ENCODE results near the gene FNDC11.
"Not testable (repeated sequence)": the region's sequence is repeated elsewhere in the genome, so short reads cannot be mapped to it uniquely, and the experiment has no call there.

The FNDC11 gene

DNA sequence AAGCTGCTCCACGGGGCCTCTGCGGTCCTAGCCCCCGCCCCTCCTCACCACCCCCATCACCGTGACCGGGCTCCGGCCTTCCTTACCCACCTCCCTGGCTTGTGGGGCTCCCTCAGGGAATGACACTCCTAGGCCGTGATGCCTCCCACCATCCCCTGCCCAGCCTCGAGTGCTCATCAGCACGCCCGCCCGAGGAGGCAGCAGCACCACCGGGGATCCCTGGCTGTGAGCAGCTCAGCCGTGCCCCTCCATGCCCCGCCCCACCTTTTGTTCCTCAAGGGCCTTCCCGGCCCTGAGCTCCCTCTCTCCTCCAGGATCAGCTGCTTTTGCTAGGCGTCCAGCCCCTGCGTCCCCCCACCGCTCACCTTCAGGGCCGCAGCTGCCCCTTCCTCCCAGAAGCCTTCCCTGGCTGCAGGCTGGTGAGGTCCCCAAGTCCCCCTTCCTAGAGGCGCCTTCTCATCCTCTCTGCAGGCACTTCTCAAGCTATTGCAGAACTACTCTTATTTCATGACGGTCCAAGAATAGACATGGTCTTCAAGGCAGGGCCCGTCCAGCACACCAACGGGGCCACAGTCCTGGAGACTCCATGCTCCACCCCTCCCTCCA lies 3.0 kb downstream of the FNDC11 start:
- no peak for DNase-seq

DNA sequence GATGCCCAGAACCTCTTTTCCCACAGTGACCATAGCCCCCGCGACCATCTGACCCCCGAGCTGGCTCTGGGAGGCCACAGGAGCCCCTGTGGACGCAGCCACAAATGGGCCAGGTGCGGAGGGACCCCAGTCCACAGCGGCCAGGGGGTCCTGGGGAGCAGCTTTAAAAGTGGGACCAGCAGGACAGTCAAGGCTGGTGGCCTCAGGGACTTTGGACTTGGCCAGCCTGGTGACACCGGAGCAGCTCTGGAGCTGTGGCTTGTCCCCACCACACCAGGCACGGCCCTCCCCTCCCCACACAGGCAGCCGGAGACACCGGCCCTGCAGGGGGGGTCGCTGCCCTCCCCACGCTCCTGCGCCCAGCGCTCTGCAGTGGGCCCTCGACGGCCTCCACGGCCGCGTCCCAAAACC lies 3.5 kb downstream of the FNDC11 start:
- no peak for DNase-seq

DNA sequence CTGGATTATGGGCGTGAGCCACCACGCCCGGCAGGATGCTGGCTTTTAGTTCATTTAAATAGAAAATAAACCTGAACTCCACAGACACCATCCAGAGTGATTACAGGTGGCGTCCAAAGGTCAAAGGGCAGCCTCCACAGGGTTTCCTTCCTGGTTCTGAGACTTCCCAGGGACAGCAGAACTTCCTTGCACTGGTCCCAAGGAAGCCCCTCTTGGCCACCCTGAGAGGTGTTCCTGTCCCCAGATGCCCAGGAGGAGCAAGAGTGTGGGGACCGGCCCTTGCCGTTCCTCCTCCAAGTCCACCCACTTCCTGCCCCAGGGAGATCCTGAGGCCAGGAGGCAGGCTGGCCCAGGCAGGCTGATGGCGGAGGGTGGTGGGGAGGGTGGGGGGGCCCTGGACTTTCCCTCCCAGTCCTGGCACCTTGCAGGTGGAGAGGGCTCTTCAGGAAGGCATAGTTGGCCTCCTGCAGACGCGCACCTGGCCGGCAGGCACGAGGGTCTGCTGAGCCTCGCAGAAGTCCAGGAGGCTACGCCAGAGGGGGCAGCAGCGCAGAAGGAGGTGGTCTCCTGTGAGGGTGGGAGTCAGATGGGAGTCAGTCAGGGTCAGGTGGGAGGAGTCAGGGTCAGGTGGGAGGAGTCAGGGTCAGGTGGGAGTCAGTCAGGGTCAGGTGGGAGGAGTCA lies 5.0 kb downstream of the FNDC11 start:
- no peak for DNase-seq

DNA sequence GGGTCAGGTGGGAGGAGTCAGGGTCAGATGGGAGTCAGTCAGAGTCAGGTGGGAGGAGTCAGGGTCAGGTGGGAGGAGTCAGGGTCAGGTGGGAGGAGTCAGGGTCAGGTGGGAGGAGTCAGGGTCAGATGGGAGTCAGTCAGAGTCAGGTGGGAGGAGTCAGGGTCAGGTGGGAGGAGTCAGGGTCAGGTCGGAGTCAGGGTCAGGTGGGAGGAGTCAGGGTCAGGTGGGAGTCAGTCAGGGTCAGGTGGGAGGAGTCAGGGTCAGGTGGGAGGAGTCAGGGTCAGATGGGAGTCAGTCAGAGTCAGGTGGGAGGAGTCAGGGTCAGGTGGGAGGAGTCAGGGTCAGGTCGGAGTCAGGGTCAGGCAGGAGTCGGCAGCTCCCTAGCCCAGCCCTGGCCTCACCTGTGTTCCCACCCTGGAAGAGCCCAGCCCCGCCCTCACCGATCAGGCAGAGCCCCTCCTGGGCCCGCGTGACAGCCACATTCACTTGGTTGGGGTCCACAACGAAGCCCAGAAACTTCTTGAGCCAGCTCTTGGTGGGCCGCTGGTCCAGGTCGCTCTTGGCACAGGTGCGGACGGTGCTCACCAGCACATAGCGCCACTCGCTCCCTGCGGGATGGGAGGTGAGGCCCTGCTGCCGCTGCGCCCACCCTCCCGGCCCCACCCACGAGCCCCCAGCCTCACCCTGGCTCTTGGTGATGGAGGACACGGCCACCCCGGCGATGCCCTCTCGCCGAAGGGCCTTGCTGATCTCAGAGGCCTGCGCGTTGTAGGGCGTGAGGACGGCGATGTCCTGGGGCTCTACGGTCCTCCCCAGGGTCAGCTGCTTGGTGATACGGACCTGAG lies 5.8 kb downstream of the FNDC11 start:
- not testable (repeated sequence) for DNase-seq

DNA sequence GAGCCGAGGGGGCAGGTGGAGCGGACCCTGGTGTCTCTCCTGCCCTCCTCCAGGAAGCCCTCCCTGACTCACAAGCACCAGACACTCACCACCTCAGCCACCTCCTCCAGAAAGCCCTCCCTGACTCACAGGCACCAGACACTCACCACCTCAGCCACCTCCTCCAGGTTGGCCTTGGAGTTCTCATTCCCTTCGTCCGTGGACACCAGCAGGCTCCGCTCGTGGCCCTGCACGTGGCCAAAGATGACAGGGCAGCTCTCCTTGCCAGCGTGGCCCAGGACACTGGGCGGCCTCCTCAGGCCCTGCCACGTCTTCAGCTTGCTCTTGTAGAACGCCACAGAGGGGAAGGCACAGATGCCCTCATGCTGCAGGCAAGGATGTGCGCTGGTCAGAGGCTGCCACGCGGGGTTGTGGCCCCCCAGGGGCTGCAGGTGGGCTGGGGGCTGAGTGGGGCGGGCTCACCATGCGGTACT lies 6.4 kb downstream of the FNDC11 start:
- no peak for DNase-seq

DNA sequence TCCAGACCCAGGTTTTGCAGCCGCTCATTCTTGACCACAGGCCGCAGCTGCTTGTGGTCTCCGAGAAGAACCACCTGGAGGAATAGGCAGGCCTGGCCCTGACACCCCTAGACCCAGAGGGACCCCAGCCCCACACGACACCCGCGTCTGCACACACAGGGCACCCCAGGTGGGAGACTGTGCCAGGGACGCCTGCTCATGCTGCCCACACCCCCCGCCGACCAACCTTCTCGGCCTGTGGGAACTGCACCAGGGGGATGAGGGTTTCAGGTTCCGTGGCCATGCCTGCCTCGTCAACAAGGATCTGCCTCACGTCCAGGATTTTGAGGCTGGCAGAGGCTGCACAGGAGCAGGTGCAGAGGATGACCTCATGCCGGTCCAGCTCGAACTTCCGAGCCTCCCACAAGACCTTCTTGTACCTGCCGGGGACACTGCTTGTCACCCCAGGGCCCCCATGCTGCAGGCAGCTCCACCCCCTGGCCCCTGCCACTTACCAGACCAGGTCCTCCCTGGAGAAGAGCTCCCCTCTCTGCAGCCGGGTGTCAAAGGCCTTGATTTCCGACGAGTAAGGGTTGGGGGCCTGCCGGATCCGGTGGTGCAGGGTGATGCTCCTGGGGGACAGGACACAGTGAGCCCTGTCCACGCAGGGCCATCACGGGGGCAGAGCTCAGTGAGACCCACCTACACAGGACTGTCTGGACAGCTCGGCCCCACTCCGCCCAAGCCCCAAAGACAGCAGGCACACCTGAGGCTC lies 7.1 kb downstream of the FNDC11 start:
- DNase-seq: no peak

DNA sequence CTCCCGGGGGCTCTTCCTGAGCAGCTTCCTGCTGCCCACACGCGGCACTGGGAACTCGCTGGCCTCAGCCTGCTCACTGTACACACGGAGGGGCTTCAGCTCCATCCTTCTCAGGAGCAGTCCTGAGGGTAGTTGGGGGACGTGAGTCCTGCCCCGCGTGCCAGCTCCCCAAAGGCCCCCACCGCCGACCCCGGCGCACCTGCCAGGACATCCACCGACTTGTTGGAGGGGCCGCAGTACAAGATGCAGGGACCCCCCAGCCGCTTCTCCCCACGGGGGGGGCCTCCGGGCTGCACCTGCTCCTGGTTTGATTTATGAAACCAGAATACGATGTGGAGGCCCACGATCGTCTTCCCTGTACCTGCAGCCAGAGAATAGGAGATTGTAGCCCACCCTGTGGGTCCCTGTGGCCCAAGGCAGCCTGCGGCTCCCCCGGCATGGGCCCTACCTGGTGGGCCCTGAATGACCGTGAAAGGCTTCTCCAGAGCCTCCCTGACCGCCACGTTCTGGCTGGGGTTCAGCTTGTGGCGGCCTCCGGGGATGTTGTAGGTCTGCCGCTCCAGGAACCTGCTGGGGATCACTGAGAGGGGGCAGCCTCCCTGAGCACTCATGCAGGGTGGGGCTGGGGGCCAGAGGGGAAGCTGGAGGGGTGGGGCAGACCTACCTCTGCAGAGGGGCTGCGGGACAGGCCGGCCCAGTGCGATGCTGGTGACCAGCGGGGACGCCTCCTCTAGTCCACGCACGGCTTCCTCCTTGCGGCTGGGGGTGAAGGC lies 7.9 kb downstream of the FNDC11 start:
- no peak for DNase-seq

DNA sequence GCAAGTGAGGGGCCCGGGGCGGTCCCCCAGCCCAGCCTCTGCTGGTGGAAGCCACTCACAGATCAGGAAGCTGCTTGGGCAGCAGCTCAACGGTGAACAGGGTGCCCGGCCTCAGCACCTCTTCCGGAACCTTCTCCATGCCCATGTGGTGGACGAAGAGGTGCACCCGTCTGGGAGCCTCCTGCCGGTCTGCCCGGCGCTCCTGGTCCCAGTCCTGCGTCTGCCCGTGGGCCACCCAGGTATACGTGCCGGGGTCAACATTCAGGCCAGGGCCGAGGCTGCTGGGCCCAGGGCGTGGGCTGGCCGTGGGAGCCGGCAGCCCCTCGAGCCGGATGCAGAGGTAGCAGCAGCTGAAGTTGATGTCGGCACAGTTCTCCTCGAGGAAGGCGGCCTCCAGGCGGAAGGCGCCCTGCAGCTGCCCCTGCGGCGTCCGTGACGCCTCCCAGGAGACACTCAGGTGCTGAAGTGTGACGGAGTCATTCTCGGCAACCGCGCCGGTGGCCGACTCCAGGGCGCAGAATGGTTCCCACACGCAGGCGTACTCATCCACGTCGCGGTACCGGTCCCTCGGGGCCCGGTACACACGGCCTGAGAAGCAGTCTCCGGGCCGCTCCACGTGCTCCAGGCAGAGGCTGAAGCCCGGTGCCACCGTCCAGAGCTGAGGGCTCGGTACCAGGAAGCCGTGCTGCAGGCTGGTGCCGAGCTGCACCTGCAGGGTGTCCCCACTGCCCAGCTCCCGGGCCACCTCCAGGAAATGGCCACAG lies 8.7 kb downstream of the FNDC11 start:
- no peak for DNase-seq

DNA sequence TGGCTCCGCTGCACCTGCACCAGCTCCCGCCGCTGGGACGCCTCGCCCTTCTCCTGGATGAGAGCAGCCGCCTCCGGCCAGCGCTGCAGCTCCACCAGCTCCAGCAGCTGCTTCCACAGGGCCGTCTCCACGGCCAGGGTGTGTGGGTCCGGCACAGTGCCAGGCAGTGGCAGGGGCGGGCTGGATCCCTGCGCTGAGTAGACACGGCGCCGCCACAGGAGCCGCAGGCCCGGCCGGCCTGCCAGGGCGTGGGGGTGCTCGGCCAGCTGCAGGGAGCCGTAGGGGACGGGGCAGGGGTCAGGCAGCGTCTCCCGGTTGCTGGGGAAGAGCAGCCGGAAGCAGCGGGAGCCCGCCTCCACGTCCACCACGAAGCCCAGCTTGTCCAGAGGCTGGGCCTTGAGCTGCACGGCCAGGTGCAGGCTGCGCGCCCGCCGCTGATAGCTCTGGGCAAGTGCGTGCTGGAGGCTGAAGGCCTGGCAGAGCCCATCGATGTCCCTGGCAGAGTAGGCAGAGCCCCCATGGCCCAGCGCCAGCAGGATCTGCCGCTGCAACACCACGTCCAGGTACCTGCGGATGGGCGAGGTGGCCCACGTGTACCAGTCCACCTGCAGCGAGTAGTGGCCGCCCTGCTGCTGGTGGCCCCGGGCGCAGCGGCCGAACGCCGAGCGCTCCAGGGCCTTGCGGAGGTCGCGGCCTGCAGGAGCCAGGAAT lies 9.4 kb downstream of the FNDC11 start:
- no peak for DNase-seq

DNA sequence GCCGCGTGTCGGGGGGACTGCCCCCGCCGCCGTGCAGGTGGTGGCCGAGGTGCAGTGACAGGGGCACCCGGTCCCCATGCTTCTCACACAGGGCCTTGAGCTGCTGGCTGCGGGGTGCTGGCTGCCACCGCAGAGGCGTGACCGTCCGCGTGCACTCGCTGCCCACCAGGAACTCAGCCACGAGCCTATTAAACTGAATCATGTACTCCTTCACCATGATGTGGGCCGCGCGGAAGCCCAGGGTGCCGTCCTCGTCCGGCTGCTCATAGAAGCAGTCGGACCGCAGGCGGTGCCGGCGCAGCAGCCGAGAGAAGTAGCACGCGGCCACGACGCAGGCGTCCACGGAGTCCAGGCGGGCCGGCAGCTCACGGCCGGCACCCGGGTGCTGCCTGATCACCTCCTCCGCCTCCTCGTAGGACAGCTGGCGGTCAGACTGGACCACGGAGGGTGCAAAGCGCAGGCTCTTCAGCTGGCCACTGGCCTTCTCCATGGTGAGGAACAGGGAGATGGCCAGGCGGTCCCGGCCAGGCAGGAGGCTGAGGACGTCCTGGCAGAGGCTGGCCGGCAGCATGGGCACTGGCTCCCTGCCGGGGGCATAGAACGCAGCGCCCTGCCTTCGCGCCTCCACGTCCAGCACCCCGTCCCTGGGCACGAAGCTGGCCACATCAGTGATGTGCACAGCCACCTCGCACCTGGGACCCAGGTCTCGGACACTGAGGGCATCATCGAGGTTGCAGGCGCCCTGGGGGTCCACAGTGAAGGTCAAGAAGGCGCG lies 10.3 kb downstream of the FNDC11 start:
- DNase-seq: no peak

DNA sequence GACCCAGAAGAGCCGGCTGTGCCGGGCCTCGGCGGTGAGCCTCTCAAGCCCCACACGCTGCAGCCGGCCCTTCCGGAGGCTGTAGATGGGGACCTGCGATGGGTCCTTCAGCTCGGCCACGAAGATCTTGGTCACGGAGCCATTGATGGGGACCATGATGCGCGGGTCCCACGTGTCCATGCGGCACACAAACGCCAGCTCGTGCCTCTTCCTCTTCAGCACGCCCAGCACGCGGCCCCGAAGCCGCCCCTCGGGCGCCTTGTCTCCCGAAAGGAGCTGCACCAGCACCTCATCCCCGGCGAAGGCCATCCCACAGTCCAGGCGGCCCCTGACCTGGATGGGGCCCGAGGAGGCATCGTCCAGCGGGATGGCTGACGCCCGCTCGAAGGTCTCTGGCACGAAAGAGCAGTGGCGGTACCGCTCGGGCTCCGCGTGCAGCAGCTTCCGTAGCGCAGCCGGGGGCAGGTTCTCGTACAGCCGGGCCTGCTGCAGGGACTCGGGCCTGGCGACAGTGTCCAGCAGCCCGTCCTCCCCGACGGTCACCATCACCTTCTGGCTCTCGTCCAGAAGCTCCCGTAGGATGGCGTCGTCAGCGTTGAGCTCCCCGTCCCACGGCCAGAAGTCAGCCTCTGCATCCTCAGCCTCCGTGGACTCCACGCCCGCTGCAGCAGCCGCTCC lies 11.2 kb downstream of the FNDC11 start:
- no peak for DNase-seq

DNA sequence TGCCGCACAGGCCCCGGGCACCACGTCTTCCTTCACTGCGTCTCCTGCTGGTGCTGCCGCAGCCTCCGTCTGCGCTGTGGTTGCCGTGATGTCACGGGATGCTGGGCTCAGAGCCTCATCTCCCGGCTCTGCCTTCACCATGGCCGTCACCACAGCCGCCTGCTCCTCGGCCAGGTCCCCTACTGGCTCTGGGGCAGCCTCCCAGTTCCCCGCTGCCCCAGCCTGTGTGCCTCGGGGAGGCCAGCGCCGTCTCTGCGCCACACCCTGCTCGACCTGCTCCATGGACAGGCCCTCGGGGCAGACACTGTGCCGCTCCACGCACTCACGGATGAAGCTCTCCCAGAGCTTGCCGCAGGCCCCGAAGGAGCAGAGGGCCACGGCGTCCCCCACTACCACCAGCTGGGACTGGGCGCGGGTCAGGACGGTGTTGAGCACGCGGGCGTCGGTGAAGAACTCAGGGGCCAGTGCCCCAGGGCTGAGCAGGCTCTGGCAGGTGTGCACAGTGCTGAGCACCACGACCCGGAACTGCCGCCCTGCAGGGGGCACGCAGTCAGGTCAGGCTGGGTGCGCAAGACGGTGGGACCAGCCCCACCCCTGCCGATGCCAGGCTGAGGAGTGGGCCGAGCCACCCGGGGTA lies 11.9 kb downstream of the FNDC11 start:
- no peak for DNase-seq

DNA sequence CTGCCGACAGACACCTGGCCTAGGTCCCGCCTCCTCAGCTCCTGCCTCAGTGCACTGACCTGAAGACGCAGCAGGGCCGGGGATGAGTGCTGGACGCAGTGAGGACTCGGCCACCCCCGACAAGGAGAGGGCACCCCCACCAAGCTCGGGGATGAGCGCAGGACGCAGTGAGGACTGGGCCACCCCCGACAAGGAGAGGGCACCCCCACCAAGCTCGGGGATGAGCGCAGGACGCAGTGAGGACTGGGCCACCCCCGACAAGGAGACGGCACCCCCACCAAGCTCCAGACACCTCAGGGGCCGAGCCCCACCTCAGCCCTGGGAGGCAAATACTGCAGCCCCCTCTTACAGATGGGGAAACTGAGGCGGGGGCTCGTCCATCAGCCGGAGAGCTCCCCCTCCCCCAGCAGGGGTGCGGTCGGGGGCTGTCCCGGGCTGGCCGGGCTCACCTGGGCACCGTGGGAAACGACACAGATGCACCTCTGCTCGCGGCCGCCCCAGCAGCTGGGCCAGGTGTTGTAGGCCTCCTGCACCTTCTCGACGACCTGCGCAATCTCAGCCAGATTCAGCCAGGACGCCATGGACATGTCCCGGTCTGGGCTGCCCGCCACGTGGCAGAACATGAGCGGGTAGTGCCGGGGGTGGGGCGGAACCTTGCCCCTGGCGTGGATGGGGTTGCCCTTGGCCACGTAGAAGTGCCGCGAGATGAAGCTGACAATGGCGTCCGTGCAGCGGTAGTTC lies 12.6 kb downstream of the FNDC11 start:
- no peak for DNase-seq

DNA sequence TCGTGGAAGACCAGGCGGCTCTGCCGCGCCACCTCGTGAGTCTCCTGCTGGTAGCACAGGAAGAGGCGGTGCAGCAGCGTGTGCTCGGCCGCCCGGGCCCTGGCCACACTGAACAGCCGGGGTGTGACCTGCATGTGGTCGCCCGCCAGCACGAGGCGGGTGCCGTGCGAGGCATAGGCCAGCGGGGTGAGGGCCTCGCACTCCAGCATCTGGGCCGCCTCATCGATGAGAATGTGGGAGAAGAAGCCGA lies 13.1 kb downstream of the FNDC11 start:
- DNase-seq: no peak

DNA sequence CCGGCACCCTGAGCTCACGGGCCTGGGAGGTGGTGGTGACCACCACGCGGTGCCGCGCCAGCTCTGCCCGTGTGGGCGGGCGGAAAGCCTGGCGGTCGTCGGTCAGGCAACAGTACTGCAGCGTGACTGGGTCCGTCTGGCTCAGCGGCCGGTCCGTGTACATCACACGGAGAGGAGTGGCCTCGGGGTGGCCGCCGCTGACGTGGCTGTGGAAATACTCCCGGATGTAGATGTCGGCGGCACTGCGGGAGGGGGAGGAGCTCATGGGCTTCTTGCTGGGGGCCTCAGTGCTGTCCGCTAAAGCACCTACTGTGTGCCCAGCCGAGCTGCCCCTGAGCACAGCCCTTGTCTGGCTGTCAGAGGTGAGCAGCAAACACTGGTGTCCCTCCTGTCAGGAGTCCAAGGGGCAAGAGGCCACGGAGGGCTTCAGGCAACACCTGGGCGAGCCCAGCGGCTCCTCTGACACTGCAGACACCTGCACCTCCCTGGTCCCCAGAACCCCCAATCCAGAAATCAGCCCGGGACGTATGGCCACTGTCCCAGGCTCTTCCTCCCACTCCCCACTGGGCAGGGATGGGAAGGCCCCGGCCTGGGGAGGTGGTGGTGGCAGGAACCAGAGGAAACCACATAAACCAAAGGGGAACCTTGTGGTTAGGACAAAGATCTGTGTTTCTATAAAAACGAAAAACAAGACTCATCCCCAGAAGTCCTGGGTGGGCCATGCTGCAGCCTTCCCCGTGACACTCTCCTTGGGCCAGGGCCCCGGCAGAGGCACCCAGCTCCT lies 13.6 kb downstream of the FNDC11 start:
- DNase-seq: no peak

DNA sequence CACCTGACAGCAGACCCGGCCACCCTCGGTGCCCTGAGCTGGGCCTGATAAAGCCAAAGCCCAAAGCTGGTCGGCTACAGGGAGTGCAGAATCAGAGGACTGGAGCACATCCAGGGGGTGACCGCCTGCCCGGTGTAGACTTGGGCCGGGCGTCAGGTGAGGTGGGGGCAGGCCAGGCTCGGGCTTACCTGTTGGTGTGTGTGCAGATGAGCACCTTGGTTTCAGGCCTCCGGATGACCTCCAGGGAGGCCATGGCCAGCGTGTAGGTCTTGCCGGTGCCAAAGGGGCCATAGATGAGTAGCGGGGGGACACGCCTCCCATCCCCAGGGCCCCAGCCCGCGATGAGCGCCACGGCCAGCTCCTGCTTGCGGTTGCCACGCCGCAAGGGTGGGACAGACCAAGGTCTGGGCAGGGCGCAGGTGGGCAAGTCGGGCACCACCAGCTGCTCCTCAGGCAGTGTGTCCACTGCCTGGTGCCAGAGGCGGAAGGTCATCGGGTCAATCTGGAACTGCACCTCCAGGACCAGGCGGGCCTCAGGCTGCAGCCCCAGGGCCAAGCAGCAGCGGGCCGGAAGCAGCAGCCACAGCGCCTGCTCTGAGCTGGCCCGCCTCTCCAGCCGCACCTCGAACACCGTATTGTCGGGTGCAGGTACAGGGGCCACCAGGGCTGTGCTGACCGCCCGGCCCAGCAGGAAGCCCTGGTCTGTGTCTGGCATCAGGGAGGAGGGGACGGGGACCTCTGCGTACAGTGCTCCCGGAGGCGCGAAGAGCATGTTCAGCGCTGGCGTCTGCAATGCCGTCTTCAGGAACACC lies 14.4 kb downstream of the FNDC11 start:
- no peak for DNase-seq
